ENCODE data around the gene B3GAT1. TPM values are rescaled to one million over a fixed set of nuclear protein-coding genes. Genes with fewer than 3 reads are reported as not detected.

B3GAT1 gene
- total and polyA plus RNA-seq, 2 of the 13 experiments (the other 11 are each of a cell fraction or from before 2014, with no cell fraction given): not detected

DNA sequence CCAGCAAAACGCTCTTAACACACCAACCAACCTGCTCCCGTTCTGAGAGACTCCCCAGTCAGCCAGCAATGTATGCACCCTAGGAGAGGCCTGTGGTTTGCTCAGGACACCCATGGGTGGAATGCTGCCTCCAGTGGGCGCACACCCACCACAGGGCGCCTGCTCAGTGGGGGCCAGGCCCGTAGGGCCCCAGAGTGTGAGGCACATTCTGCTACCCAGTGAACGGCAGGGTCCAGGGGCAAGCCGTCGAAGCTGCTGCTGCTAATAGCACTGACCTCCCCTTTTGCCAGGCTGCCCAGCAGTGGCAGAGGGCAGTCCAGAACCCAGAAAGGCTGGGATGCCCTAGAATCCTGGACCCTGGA lies 12.8 kb downstream of the B3GAT1 start:
- H3K9me3 ChIP-seq (ENCODE audit: low read length): no peaks in the 10 kb centered on the region
- ATAC-seq (no peak), DNase-seq (ENCODE audit: low spot score) (no peak), FAIRE-seq (no peak)
- no peaks in the 10 kb centered on the region for H3K4me1 ChIP-seq (ENCODE audit: insufficient read depth, low read length)
- ChIA-PET POLR2A (no interaction called here), CTCF (ENCODE audit: low intra/inter-chr PET ratio, low total read pairs) (no interaction called here)
- intact Hi-C loops (cut with micrococcal nuclease; ENCODE audit: unreplicated experiment) (no loop called here), in situ Hi-C loops (cut with HindIII; ENCODE audit: extremely low pct_ligation_motif_present, low pct_unique_long_range_greater_than_20kb) (no loop called here)
- peaks cover 2 to 43% of the 10 kb centered on the region in 2 experiments; a peak in 4 of 5 replicates for H3K27me3 ChIP-seq (ENCODE audit: control insufficient read depth in 1 of 2, insufficient read depth in 2 of 2, low read length in 2 of 2)
- H3K4me2 ChIP-seq (ENCODE audit: low read depth, low read length): no peak overlapping the region
- no peaks in the 10 kb centered on the region for H3K36me3 ChIP-seq (replicated peaks in 1 of 2; ENCODE audit: control insufficient read depth in 1 of 2, insufficient read depth in 2 of 2, low read length in 2 of 2)
- H3K79me2 ChIP-seq (ENCODE audit: insufficient read depth, low read length): no peaks in the 10 kb centered on the region
- no peak overlapping the region for H2AFZ ChIP-seq (ENCODE audit: low read length)
- no peak overlapping the region for H3K4me3 ChIP-seq (replicated peaks in 1 of 3; ENCODE audit: insufficient read depth in 1 of 3, low read depth in 2 of 3, low read length in 3 of 3)
- no TSS peak for BruUV-seq (replicated peaks)
- no peak overlapping the region for H3K9ac ChIP-seq (ENCODE audit: insufficient read depth, low read depth, low read length)
- no peak overlapping the region for H3K27ac ChIP-seq (ENCODE audit: extremely low read length, insufficient read depth, low read length)
- no CpG with 5 or more reads among the region's 8 CpGs for WGBS (ENCODE audit: low lambda C conversion rate)
- TF ChIP-seq, protein P1, sequence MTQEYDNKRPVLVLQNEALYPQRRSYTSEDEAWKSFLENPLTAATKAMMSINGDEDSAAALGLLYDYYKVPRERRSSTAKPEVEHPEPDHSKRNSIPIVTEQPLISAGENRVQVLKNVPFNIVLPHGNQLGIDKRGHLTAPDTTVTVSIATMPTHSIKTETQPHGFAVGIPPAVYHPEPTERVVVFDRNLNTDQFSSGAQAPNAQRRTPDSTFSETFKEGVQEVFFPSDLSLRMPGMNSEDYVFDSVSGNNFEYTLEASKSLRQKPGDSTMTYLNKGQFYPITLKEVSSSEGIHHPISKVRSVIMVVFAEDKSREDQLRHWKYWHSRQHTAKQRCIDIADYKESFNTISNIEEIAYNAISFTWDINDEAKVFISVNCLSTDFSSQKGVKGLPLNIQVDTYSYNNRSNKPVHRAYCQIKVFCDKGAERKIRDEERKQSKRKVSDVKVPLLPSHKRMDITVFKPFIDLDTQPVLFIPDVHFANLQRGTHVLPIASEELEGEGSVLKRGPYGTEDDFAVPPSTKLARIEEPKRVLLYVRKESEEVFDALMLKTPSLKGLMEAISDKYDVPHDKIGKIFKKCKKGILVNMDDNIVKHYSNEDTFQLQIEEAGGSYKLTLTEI (CRISPR knock-in tag; conservative IDR thresholded peaks at IDR 0.05): no peak
- TF ChIP-seq, protein P2, sequence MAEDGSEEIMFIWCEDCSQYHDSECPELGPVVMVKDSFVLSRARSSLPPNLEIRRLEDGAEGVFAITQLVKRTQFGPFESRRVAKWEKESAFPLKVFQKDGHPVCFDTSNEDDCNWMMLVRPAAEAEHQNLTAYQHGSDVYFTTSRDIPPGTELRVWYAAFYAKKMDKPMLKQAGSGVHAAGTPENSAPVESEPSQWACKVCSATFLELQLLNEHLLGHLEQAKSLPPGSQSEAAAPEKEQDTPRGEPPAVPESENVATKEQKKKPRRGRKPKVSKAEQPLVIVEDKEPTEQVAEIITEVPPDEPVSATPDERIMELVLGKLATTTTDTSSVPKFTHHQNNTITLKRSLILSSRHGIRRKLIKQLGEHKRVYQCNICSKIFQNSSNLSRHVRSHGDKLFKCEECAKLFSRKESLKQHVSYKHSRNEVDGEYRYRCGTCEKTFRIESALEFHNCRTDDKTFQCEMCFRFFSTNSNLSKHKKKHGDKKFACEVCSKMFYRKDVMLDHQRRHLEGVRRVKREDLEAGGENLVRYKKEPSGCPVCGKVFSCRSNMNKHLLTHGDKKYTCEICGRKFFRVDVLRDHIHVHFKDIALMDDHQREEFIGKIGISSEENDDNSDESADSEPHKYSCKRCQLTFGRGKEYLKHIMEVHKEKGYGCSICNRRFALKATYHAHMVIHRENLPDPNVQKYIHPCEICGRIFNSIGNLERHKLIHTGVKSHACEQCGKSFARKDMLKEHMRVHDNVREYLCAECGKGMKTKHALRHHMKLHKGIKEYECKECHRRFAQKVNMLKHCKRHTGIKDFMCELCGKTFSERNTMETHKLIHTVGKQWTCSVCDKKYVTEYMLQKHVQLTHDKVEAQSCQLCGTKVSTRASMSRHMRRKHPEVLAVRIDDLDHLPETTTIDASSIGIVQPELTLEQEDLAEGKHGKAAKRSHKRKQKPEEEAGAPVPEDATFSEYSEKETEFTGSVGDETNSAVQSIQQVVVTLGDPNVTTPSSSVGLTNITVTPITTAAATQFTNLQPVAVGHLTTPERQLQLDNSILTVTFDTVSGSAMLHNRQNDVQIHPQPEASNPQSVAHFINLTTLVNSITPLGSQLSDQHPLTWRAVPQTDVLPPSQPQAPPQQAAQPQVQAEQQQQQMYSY (CRISPR knock-in tag; IDR thresholded peaks at IDR 0.05): no peak
- no peak for TF ChIP-seq ZNF432 (CRISPR knock-in tag; IDR thresholded peaks at IDR 0.05; ENCODE audit: borderline replicate concordance)
- no peak for TF ChIP-seq MTA1 (CRISPR knock-in tag; IDR thresholded peaks at IDR 0.05; ENCODE audit: borderline replicate concordance)
- no peak for TF ChIP-seq ZKSCAN1 (IDR thresholded peaks at IDR 0.05; ENCODE audit: low read length)
- no peaks in the 10 kb centered on the region for H4K20me1 ChIP-seq (ENCODE audit: insufficient read depth, low read length)
